Islet precursor cell (in vitro differentiated cells): ENCODE measurements around the gene LPAR1.

Experiments used
- DNase-seq: peaks from one replicate; pipeline ENCODE4 v3.0.0-alpha.2; 2018

Gene LPAR1

DNA sequence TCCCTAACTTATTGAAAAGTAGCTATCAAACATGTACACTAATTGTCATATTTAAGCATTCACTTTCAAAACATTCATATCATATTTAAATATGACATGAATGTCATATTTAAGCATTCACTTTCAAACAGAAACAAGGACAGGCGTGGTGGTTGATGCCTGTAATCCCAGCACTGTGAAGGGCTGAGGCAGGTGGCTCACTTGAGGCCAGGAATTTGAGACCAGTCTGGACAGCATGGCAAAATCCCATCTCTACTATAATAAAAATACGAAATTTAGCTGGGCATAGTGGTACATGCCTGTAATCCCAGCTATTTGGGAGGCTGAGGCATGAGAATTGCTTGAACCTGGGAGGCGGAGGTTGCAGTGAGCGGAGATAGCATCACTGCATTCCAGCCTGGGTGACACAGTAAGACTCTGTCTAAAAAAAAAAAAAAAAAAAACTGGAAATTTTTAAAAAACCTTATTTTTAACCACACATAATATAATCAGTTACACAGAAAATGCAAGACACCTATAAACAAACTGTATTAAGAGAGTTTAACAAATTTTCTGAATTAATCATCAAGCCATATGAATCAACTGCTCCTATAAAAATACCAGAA lies 88.1 kb downstream of the LPAR1 start:
- no peak for DNase-seq

DNA sequence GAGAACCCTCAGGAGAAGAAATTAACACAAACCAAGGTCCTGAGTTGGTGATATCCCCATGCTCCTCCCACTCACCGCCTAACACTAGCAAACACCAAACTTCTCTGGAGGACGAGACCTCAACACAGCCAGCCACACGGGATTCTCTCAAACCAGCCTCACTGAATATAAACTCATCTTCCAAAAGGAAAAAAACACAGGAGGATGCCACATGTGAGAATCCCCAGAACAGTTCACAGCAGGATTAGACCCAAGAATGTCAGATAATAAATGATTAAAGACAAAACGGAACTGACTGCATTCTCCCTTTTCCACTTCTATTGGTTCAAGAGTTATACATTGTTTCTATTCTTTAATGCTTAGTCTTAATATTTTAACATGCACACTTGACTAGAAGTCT lies 89.2 kb downstream of the LPAR1 start:
- DNase-seq = no peak

DNA sequence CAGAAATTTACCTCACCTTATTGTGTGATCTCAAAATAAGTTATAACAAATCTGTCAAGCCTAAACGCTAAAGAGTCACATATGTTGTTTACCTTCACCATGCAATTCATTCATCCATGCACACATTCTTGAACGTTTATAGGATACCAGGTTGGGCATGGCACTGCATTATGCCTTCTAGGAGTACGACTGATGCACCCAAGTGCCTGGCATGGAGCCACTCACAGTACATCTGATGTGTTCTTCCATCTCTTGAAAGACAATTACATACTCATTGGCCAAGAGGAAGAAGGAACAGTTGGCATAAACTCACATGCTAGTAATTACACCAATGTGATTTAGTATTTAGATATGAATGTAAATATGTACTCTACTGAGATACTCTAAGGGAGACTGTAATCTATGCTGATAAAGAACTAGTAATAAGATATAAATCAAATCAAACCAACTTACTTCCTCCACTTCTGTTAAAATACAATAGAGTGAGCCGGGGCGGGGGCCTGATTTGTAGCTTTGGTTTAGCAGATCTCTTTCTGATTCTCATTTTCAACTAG lies 90.7 kb downstream of the LPAR1 start:
- no peak for DNase-seq

DNA sequence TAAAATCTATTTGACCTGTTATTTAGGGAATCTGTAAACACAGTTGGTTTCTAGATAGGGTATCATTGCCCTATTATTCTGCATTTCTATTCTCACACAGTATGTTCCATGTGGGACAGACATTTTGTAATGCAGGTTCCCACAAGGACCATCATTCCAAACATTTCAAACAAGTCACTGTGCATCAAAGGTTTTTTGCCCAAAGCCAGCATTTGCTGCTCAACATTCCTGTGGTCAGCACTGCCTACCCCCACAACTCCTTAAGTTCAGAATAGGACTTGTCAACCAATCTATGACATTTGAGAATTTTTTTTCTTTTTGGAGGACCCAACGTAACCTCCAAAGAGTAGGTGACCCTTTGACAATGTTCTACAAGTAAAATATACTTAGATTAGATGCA lies 95.7 kb downstream of the LPAR1 start:
- DNase-seq = peak; percentile 87

DNA sequence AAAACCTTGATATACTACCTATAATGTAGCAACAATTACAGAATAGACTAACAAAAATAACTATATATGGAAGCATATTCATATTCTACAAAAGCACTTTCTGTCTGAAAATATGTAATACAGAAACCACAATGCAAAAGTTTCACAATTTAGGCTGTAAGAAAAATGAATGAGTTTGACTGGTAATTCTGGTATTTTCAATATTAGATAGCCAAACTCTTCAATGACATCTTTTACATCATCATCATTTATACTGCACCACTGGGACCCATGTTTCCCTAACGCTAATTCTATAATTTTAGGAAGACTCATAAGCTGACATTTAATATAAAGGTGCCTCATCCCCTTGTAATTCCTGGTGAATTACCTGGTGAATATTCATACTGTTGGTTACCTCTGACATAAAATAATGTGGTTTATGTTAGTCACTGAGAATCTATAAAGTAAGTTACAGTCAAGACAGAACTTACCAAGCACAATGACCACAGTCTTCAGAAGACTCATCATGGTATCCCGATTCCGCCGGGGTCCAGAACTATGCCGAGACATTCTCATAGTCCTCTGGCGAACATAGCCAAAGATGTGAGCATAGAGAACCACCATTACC lies 97.2 kb downstream of the LPAR1 start:
- DNase-seq = no peak

DNA sequence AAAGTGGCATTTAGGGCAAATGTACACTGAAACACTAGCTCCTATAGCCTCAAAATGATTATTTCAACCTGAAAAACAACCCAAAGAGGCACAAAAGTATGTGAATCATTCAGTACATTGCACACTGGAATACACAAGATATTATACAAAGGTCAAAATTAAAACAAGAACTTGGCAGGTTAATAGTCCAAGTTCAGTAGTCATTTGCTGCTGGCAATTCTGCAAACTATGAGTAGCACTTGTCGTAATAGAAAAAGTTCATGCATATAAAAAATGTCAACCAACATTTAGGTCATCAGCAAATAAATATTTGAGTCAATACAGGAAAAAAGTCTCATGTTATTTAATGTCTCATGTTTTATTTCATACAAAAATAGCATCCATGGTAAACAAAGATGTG lies 98.7 kb downstream of the LPAR1 start:
- no peak for DNase-seq

DNA sequence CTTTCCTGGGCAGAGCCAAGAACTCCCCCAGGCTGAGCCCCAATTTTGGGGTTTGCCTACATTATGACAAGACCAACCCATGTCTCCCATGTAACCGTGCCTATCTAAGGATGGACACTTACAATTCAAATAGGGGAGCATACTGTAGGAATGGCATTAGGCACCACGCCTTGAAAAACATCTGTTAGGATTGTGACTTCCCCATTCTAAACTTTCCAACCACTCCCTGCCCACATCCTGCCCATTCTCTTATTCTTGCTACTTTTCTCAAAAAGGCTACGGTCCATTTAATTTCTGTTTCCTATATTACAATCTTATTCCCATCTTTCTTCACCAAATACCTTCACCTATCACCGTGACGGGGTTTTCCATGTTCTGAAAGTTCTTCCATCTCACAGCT lies 99.2 kb downstream of the LPAR1 start:
- no peak for DNase-seq

DNA sequence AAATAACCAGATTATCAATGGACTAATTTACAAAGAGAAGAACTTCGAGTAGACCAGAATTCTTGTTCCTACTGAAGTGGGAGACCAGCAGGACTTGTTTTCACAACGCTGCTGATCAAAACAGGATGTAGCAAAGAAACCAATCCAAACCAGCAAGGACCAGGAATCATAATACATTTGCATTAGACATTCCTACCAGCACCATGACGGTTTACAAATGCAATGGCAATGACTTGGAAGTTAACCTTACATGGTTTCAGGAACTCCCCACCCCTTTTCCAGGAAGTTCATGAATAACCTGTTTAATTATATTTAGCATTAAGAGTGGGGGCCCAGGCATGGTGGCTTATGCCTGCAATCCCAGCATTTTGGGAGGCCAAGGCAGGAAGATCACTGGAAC lies 100.0 kb downstream of the LPAR1 start:
- no peak for DNase-seq

DNA sequence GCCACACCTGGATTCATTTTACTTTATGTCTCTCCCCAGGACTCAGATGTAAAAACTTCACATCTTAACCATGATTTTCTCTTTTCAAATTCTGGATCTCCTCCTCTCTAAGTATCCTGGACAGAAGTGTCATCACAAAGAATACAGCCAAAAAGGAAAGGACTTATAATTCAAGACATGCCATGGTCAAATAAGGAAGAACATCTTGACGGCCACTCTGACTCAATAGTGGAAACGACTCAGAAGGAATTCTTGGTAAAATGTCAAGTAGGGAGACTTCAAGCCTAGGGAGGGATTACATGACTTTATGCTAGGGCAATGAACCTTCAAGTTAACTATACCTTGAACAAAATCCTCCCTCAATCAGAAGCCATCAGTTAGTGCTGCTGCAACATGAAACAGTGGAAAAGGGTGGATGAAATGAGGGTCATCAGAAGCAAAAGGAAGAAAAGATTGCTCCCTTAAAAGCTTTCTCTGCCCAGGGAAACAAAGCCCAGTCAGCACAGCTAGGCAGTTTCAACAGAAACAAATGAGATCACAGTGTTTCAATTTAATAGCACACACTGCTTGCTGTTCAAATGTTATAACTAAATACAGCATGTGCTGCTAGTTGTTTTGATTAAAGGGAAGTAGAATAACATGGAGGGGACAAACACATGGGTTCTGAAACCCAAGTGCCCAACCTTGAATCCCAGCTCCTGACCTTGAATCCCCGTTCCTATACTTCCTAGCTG lies 101.4 kb downstream of the LPAR1 start:
- DNase-seq = no peak

DNA sequence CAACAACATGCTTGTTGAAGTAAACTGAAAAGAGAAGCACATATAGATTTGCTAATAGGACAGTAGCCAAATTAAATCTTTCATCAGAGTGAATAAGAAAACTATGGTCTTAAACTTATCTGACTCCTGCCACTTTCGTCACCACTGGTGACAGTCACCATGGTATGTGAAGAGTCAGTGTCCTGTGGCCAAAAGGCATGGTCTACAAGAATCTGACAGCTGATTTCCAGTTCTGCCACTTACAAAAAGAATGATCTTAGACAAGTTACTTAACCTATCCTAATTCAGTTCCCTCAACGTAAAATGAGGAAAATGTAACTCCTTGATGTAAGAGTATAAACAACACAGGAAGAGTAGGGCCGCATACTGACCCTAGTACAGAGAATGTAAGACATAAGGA lies 102.0 kb downstream of the LPAR1 start:
- no peak for DNase-seq

DNA sequence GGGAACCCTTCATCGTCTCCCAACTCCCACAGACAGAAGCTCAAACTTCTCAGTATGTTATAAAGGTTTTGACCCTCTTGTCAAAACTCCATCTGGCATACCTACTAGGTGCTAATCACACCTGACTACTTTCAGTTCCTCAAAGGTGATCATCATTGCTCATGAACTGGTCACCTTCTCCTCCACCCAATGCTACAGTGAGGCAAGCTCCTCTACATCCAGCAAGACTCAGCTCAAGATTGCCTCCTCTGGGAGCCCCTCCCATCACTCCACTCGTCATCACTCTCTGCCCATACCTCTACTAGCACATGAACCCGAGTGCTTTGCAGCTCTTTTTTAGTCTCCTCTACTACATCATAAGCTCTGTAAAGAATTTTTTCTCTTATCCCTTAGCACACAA lies 102.4 kb downstream of the LPAR1 start:
- DNase-seq = no peak

DNA sequence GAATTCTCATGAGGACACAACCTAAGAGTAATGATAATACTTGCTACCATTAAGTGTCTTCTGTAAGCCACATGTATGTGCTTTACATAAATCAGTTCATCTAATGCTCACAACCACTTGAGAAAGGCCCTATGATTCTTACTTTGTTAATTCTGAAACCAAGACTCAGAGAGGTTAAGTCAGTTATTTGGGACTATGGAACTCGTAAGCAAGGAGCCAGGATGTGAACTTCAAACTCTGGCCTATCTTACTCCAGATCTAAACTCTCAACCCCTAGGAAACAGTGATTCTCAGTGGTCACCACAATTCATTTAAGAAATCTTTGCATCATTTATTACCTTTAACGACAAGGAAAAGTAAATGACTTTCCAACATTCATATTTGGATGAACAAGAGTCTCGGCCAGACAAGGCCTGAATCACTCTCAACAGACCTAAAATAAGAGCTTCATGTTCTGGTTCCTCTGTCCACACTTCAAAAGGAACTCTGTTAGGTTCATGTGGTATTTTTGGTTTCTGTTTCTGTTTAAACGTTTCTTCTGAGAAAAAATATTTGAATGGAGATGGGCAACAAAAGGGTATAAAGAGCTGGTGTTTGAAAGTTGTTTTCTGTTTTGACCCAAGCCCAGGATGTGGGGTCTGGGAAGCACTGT lies 104.8 kb downstream of the LPAR1 start:
- DNase-seq = no peak

DNA sequence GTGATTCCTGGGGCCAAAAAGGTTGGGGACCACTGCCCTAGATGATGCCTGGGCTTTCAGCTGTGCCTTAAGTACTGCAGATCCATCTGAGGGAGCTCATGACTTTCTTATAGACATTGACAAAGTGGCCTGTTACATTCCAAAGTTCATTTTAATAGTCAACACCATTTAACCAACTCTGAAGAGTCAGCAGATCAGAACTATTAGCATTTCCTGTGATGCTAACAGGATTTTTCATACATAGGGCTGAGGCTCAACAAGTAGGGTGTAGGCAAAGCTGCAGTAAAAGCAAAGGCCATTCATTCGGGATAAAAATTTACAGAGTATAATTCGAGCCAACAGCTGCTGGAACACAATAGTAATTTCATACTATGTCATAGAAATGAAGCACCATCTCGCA lies 105.4 kb downstream of the LPAR1 start:
- no peak for DNase-seq

DNA sequence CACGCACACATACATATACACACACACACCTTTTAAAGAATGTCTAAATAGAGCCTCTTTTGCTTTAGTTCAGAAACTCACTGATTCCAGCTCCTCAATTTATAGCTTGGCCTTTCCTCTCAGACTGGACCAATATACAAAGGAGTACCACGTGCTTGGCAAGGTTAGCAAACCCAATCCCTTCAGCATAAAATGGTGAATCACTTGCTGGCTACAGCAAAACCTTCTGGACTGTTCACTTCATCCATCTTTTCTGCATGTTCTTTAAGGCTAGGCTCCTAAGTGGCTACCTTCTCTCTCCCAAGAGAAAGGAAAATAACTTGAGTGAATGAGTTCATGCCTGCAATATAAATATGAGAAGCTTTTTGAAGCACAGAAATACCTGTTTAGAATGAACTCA lies 109.7 kb downstream of the LPAR1 start:
- DNase-seq = no peak

DNA sequence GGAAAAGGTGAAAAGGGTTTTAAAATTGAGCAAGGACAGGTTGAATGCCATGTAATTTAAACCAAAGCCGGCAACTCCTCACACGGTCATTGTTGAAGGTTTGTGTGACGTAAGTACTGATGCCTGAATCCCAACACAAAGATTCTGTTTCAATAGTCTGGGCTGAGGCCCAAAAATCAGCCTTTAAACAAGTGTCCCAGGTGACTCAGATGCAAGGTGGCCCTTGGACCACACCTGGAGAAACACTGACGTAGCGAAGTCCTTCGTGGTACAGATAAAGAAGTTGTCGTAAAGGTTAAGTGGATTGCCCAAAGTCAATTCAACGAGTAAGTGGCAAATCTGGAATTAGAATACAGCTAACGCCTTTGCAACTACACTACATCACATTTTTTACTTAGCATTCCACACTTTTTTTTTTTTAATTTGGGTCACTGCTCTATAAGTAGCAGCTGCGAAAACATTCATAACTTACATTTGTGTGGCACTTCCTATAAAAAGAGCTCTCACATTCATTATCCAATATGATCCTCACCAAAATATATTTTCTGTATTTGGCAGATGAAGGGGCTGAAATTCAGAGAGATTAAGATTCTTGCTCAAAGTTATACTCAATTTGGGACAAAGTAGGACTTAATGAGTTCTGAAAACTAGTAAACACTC lies 111.3 kb downstream of the LPAR1 start:
- no peak for DNase-seq

DNA sequence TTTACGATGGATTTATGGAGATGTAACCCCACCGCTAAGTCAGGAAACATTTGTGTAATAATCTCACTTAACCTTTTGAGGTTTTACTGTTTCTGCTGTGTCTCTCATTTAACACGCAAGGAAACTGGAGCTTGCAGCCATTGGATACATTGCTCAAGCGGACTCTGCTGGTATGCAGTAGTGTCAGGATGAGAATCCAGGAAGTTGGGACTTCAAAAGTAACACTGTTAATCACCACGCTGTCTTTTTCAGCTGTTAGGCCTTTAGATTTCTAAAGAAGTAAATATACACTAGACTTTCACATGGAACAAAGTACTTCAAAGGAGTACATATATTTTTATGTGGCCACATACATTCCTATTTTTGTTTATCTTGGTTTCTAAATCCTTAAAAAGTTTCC lies 114.7 kb downstream of the LPAR1 start:
- no peak for DNase-seq

DNA sequence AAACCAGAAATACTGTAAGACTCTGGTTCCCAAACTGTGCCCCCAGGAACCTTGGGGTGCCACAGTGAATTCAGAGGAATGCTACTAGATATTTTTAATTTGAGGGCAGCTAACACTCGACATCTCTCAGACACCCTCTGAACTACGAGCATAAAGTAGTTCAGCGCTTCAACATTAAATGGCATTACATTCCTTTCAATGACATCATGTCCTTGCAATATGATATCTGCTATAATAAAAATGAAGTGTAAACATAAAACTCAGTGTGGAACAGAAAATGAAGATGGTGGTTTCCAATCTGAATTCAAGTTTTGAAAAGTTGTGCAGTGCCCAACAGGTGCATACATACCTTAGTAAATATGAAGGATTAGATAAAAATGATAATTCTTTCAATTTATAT lies 116.1 kb downstream of the LPAR1 start:
- DNase-seq = no peak

DNA sequence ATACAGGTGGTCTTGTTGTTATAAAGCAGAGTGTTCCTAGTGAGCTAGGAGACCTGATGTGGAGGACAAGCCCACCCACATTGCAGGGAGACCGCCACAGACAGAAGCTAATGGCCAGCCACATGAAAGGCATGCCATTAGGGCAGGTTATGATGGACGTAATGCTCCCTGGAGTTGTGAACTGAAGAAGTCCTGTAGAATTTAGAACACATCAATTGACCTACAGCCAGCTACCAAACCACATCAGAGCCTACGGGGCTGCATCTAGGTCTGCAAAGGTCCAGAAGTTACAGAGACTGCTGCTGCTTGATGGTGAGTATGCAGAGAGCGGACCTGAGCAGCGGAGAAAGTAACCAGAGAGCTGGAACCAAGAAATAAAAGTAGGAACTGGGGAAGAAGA lies 116.6 kb downstream of the LPAR1 start:
- DNase-seq = peak; percentile 56

DNA sequence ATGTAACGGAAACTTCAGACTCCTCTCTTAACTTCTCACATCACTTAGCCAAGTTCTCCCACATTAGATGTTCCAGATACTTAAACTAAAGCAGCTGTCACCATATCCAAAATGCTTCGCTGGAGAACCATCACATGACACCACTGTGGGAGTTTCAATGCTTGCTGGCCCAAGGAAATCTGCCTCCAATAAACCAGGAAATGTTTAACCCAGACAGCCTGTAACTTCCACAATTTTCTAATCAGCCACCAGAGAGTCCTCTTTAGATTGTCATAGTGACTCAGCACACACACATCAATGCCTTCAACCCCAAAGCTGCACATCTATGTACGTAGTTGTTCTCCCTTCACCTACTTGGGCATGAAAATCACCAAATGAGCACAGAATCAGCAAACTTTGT lies 118.7 kb downstream of the LPAR1 start:
- no peak for DNase-seq

DNA sequence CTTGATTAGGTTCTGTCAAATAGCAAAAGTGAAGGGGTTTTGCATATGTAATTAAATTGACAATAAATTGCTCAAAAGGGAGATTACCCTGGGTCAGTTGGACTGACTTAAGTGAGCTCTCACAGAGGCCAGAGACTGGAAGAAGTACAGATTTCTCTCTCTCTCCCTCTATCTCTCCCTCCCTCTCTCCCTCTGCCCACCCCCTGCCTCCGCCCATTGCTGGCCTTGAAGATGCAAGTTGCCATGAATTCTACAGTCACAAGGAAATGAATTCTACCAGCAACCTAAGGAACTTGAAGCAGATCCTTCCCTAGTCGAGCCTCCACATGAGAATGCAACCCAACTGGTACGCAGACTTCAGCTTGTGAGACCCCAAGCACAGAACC lies 119.2 kb downstream of the LPAR1 start:
- no peak for DNase-seq

DNA sequence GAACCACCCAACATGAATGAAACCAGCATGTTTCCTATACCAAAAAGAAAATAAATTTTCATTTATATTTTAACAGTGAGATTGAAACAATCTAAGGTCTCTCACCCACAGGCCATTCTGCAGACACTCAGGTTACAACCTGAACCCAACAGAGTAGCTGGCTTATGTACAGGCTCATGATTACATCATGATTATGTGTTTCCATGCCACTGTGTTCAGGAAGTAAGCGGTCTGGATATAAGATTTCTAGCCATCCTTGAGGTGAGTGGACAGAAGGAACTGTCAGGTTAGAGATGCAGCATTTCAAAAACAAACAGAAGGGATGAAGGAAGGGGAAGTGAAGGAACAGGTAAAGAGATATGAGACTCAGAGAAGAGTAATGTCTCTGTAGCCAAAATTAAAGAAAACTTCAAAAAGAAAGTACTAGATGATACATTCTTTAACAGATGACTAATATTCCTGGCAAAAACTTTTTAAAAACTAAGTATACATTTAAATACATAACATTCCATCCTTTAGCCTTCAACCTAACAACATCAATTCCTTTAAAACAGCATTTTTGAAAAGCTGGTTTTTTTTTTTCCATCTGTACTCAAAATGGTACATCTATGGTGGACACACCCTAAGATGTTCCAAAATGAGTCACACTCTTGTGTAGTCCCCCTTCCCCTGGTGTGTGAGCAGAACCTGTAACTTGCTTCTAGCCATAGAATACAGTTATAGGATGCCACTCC lies 119.8 kb downstream of the LPAR1 start:
- no peak for DNase-seq

DNA sequence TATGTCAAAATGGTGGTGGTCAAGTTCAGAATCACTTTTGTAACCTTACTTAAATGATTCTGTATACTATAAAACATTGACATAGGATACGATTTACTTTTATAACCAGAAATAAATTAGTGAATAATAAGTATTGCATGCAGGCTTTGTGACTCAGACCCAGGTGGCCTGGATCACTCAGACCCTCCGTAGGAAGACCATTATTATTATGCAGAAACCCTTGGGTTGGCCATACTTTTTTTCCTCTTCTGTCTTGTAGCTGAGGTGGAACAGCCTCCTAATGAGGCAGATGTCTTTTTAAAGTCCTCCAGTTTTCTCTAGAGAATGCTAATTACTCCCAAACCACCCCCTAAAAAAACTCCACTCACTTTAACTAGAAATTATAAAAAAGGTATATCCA lies 121.9 kb downstream of the LPAR1 start:
- DNase-seq = no peak
